Activated CD4-positive, alpha-beta T cell treated with anti-CD3 and anti-CD28 coated beads, Interleukin-2, amount 50 U/mL, for 48 hours (primary cell): ENCODE results near the gene METTL23.
"Not testable (repeated sequence)": the region's sequence is repeated elsewhere in the genome, so short reads cannot be mapped to it uniquely, and the experiment has no call there.

Experiments used
- DNase-seq, 2 experiments: peaks; one replicate each; pipeline ENCODE4 v3.0.0-alpha.2; 2020

Gene METTL23

GRCh38 chr17:76735586-76736348 is 9.1 kb downstream of the METTL23 start:
- DNase-seq = no peak

DNA sequence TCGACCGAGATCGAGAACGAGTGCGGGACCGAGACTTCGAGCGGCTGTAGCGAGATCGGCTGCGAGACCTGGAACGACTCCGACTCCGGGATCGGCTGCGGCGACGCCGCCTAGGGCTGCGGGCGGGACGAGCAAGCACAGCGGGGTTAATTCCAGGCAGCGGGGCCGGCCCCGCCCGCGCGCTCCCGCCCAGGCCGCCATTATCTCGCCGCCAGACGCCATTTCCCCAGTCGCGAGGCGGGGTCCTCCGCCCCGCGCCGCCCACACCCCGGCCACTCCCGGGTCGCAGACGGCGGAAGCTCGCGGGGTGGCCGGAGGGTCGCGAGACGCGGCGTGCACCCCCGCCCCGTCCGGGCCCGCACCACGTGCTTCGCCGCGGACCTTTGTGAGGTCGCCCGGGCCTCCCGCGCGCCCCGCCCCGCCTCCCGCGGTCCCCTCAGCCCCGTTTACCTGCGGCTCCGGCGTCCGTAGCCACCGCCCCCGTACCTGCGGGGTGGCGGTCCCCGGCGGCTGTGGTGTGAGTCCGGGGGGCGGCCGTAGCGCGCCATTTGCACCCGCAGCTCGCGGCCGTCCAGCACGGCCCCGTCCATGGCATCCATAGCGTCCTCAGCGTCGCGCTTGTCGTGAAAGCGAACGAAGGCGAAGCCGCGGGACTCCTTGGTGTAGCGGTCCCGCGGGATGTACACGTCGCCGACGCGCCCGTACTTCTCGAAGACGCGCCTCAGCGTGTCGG is 9.9 kb downstream of the METTL23 start:
- peak; percentile 61 to 66 for DNase-seq

GRCh38 chr17:76737082-76737675 is 10.5 kb downstream of the METTL23 start, which contains the start of gene SRSF2:
Gene SRSF2 (minus strand): TSS chr17:76737331. CDS start chr17:76737160, 171 bp downstream.
- DNase-seq = peak; percentile 96 to 97

DNA sequence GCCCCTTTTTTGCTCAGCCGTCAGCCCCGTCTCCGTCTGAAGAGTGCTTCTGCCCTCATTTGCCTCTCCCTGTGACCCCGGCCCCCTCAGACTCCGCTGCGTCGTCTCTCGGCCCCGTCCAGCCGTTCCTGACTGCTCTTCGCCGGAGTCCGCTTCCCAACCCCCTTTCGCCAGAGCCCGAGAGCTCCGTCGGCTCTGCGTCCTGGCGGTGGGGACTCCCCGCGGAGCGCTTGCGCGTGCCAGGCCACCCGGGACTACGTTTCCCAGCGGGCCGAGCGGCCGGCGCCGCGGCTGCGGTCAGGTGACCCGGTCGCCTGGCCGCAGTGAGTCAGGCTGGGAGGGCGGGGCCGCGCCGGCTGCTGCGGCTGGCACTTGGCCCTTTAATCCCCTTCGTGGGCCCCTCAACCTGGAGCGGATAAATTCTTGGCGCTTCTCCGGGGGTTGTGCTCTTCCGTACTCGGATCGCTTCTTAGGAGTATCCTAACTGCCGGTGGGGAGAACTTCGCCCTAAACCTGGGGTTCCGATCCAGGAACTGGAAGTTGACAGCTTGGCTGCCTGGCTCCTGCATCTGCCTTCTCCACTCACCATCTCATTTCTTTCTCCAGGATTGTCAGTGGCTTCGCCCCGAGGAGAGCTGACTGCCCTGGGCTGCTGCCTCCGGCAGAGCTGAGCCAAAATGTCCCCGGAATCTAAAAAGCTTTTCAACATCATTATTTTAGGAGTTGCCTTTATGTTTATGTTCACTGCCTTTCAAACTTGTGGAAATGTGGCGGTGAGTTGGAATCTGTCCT is 11.2 kb downstream of the METTL23 start, which contains the start of gene MFSD11:
Gene MFSD11, plus strand, starts transcription at position 444 of the 792 bp plus-strand sequence. Its CDS starts 234 bp downstream, at position 678.
- DNase-seq = peak; percentile 90 to 92

GRCh38 chr17:76738468-76738850 is 11.8 kb downstream of the METTL23 start:
- DNase-seq = no peak

DNA sequence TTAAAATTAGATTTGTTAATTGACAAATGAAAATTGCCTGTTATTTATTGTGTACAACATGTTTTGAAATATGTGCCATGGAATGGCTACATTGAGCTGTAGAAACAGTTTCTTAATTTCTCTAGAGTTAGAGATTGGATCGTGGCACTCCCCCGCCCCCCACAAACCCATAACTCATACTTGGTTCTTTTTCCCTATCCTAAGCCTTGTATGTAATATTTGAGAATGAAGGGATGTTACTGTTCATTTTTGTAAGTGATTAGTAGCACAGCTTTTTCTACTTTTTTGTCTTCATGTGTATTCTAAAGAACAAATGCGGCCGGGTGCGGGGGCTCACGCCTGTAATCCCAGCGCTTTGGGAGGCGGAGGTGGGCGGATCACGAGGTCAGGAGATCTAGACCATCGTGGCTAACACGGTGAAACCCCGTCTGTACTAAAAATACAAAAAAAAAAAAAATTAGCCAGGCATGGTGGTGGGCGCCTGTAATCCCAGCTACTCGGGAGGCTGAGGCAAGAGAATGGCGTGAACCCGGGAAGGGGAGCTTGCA is 13.0 kb downstream of the METTL23 start:
- not testable (repeated sequence) for DNase-seq

GRCh38 chr17:76740329-76741118 is 13.9 kb downstream of the METTL23 start:
- no peak for DNase-seq

- DNase-seq = no peak
Measured at GRCh38 chr17:76742958-76743357, 16.3 kb downstream of the METTL23 start.

- DNase-seq = no peak
Measured at GRCh38 chr17:76744747-76745146, 18.1 kb downstream of the METTL23 start.

GRCh38 chr17:76745785-76746184 is 19.1 kb downstream of the METTL23 start:
- not testable (repeated sequence) for DNase-seq

- no peak for DNase-seq
Measured at GRCh38 chr17:76747716-76748363, 21.2 kb downstream of the METTL23 start.

GRCh38 chr17:76748657-76749056 is 22.0 kb downstream of the METTL23 start:
- no peak for DNase-seq

GRCh38 chr17:76751416-76751993 is 24.9 kb downstream of the METTL23 start:
- no peak for DNase-seq

GRCh38 chr17:76752006-76752405 is 25.4 kb downstream of the METTL23 start:
- no peak for DNase-seq

DNA sequence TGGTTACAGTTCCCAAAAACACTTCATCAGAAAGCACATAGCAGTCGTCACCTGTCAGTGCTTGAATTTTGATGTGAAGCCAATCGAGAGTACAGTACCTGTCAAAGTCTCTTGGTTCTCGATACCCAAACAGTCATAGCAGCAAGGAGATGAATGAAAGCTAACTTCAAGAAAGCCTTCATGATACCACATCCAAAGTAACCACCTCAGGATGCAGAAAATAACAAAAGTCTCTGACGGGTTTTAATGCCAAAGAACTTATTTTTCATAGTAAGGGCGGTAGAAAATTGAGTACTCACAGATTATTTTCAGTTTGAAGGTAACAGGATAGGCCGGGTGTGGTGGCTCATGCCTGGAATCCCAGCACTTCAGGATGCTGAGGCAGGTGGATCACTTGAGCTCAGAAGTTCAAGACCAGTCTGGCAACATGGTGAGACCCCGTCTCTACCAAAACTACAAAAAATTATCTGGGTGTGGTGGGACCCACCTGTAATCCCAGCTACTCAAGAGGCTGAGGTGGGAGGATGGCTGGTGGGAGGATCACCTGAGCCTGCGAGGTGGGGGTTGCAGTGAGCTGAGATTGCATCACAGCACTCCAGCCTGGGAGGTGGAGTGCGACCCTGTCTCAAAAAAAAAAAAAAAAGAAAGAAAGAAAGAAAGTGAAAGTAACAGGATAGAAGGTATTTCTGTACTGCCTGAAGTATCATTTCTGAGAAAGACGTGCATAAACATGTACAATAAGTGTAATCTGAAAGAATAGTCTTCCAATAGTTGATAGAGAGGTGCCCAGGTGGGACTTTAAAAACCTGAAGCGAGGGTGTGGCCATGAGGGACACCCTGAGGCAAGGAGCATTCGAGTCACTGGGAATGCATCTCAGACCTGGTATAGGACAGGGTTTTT is 26.7 kb downstream of the METTL23 start:
- DNase-seq = no peak

DNA sequence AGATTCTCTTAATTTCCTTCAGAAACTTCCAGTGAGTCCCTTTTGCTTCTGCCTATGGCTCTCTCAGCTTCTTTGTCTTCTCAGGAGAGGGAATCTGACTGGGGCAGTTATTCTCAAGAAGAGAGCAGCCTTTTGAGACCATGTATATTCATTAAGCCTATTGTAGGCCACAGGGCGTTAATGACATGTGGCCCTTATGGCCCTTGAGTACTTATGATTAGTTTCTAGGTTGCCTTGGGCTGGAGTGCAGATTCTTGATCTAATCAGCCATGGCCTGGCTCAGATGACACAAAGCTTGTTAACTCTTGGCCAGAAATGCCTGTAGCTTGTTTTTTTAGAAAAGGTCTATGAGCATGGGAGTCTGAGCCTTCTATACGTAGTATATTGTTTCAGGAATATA is 28.6 kb downstream of the METTL23 start:
- no peak for DNase-seq

GRCh38 chr17:76757256-76757655 is 30.6 kb downstream of the METTL23 start:
- DNase-seq = no peak

DNA sequence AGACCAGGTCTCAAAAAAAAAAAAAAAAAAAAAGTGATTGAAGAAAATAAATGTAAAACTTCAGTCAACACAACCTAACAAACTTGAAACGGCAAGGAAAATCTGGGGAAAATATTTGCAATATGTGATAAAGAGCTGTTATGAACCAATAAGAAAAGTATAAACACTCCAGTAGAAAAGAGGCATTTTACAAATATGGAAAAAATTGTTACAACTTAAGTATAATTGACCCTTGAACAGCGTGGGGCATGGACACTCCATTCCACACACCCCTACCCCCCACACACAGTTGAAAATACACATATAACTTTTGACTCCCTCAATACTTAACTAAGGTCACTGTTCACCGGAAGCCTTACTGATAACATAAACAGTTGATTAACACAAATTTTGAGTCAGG is 31.9 kb downstream of the METTL23 start:
- no peak for DNase-seq

GRCh38 chr17:76772842-76773525 is 46.3 kb downstream of the METTL23 start:
- DNase-seq = peak; percentile 30 to 48
